ENCODE results near the gene MACF1.
A peak's percentile ranks its signal among the peaks of the same experiment; 100 is the strongest.

The MACF1 gene

DNA sequence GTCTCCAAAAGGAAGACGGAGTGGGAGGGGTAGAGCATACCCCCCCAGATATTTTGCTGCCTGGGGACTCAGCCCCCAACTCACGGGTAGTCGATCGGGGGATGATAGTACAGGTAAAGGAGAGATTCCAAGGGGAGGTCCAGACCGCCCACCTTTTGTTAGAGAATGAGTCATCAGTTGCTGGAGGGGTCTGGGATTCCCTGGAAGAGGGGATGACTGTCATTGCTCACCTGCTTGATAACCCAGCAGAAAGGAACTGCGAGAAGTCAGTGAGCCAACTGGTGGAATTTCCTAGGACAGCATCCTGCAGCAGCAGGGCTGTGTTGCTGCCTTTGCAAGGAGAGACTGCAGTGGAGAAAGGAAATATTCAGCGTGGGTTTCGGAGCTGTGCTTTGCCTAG lies 64.4 kb downstream of the MACF1 start:
- DNase-seq = peak; percentile 24

DNA sequence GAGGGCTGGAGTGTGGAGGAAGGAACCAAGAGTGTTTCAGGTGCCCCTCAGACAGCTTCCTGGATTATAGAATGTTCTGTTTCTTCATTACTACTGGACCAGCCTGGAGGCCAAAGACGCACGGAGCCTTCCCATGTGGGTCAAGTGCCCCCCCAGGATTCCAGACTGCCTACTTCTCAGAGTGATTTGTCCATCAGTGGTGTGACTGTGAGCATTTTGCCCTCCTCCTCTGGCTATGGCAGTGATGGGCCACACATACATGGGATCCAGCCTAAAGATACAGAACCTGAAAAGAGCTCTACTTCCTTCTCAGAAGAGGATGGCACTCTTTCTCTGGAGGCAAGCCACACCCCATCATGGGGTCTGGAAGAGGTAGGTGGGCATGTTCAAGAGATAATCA lies 64.9 kb downstream of the MACF1 start:
- DNase-seq = no peak

DNA sequence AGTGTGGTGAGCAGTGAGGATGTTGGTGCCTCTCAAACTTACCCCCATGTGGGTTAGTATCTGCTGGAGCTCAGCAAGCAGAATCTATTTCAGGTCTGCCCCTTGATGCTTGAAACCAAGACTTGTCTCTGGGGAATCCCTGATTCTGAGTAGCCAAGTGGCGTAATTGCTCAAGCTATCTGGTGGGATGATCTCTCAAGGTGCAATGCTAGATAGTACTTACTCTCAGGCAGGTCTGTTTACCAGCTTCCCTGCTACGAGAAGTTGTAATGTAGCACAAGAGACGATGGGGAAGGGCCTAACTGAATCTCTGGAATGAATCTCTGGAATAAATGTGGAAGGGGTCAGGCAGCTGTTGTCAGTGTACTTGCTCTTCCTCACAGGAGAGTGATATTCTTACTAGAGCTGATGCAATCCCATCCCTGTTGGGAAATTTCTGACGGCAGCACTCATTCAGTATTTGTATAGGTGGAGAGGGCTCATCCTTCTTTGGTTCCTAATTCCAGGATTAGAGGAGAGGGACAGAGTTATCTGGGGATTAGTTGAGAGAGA lies 65.4 kb downstream of the MACF1 start:
- DNase-seq = peak; percentile 26

DNA sequence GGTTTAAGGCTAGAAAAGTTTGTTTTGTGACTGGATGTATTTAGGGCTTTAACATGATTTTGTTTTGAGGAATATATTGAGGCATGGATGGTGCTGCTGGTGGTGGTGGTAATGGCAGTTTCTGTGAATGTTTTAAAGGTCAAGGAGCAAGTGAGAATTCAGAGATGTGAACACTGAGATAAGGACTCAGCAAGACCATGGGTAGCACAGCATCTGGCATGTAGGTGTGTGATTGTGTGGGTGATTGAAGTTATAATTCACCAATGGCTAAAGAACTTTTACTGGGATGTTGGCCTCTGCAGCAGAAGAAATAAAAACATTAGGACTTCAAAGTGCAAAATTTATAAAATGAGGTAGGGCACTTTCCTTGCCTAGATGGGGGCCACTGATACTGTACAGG lies 65.9 kb downstream of the MACF1 start:
- no peak for DNase-seq

DNA sequence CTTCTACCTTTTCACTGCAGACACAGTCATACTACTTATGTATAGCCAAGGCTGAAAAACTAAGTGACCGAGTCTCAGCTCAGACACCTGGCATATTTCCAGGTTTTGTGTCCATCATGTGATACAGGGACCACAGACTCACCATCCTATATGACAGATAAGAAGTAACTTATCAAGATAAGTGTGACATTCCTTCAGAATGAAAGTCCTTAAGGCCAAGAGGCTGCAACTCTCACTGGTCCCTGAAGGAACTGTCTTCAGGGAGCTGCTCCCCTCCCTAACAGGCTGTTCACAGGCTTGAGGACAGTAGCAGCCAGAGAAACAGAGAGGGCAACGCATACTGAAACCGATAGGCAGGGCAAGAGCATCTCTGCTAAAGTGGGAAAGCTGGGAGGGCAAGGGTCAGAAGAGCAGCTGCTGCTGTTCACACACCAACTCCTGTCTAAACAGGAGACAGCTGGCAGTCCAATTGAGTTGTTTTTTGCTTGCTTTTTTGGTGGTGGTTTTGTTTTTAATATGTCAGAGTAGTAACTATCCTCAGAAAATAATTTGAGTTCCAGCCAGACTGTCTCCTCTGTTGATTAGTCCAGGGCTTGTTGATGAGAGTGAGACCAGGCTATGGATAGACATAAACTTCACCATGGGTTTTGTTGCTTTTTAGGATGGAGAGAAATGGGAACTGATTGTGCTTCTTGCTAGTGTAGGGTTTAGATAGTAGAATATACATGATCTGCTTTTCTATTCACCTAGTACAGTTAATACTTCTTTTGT lies 67.7 kb downstream of the MACF1 start:
- peak; percentile 51 for DNase-seq

DNA sequence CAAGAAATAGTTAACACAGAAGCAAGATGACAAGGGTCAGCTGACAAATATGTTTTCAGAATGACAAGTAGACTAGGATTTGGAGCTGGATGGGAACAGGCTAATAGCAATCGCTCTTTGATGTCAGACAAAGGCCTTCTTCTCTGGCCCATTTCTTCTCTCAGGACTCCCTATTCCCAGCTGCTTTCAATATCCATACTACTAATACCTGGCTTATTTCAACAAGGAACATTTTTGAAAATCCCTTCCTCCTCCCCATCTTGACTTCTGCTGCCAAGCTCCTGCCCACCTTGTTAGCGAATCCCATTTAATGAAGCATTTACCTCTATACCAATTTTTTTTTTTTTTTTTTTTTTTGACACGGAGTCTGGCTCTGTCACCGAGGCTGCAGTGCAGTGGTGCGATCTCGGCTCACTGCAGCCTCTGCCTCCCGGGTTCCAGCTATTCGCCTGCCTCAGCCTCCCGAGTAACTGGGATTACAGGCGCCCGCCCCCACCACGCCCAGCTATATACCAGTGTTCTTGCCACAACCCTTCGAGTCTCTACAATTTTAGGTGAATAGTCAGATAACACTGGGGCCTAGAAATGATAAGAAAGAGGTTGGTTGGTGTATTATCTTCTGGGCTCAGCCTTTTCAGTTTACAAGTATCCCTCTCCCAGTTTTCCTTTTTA lies 68.4 kb downstream of the MACF1 start:
- peak; percentile 23 for DNase-seq

DNA sequence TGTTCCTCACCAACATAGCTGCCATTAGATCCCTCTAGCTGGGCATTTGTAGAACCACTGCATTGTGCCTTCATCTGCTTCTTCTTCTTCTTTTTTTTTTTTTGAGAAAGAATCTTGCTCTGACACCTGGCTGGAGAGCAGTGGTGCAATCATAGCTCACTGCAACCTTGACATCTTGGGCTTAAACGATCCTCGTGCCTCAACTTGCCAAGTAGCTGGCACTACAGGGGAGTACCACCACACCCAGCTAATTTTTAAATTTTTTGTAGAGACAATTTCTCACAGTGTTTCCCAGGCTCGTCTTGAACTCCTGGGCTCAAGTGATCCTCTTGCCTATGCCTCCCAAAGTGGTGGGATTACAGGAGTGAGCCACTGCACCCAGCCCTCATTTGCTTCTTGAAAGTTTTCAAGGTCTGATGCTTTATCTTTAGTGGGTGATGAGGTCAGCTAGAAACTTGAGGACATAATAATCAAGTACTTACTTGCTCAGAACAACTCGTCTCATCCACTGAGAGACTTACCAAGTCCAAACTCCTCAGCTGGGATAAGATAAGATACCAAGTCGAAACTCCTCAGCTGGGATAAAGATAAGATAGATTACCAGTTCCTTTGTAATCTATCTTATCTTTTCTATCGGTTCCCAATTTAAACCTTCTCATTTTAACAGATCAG lies 71.5 kb downstream of the MACF1 start:
- no peak for DNase-seq

DNA sequence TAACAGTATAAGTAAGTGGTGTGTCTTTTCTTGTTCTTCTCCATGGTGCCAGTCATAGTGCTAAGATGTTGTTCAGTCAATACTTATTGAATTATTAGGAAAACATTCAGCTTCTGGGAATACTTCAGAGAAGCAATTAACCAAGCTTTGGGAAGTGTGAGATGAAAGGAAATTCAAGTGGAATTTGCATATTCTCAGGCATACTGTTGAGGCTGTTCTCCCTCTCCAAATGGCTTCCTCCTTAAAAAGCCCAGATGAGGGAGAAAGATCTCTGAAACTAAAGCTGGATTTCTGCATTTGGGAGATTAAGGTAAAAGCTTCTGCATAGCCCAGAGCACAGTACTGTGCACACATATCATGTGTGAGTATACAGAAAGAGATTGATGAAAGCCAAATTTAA lies 73.4 kb downstream of the MACF1 start:
- DNase-seq = no peak

DNA sequence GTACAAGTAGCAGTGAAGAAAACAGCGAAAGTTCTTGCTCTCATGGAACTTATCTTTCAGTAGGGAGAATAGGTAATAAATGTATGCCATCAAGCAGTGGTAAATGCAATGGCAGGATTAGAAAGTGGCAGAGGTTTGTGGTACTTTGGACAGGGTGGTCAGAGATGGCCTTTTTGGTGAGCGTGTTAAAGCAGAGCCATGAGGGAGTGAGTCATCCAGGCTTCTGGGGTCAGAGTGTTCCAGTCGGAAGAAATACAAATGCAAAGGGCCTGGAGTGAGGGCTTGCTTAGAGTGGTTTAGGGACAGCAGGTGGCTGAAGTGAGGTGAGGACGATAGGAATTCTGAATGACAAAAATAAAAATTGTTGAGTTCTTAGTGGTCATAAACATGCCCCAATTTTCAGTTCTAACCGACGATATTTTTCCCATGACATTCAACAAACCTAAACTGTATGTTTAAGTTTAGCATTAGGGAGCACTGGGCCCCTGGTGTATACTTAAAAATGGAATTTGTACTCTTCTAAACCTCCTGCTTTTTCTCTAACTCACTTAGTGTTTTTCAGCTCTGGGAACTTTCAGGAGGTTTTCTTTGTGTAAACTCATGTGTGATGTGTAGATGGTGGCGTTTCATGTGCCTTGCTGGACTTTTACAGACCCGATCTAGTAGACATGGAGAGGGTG lies 78.2 kb downstream of the MACF1 start:
- no peak for DNase-seq

DNA sequence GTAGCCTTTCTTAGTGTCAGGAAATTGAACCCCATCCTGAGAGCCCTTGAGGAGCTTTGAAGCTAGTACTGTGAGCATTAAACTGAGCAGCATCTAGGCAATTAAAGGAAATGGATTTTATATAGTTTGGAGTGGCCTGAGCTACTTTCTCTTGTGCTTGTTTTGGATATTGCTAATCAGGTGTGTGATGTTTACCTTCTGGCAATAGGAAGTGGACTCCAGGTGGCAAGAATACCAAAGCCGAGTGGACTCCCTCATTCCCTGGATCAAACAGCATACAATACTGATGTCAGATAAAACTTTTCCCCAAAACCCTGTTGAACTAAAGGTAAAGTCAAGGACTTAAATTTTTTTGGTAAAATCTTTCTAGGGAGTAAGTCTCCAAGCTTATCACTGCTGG lies 79.4 kb downstream of the MACF1 start:
- no peak for DNase-seq

DNA sequence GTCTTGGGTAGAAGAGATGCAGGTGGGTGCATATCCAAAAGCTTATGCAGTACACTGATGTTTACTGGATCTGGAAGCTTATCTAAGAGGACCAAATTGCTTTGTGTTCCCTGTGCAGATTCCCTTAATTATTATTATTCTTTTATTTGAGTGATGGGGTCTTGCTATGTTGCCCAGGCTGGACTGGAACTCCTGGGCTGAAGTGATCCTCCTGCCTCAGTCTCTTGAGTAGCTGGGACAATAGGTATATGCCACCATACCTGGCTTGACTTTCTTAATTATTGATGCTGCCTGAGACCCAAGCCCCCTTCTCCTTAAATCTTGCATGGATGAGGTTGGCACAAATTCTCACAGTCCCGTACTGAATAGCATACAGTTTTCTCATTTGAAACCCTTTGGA lies 83.0 kb downstream of the MACF1 start:
- DNase-seq = no peak

DNA sequence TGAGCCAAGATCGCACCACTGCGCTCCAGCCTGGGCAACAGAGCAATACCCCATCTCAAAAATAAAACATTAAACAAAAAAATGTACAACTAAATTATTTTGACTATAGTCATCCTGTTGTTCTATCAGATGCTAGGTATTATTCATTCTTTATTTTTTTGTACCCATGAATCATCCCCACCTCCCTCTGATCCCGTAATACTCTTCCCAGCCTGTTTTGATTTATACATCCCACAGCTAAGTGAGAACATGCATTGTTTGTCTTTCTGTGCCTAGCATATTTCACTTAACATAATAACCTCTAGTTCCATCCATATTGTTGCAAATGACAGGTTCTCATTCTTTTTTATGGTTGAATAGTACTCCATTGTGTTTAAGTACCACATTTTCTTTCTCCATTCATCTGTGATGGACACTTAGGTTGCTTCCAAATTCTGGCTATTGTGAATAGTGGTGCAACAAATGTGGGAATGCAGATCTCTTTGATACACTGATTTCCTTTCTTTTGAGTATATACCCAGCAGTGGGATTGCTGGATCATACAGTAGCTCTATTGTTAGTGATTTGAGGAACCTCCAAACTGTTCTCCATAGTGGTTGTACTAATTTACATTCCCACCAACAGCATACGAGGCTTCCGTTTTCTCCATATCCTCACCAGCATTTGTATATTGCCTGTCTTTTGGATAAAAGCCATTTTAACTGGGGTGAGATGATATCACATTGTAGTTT lies 84.4 kb downstream of the MACF1 start:
- no peak for DNase-seq

DNA sequence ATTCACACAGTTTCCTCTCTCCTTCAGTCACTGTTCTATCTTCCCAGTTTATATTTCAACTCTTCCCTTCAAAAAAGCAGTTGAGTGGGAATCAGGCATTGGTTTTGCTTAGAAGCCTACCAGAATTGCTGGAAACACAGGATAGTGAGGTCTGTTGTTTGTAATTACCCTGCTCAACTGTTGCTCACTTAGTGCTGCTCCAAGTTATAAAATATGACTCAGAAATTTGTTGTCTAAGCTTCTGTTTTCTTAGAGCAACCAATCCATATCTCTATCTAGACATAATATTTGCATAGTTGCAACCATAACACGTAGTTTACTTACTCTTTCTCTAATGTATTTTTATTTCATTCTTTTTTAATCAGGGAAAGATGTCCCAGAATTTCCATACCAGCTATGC lies 87.9 kb downstream of the MACF1 start:
- DNase-seq = no peak

DNA sequence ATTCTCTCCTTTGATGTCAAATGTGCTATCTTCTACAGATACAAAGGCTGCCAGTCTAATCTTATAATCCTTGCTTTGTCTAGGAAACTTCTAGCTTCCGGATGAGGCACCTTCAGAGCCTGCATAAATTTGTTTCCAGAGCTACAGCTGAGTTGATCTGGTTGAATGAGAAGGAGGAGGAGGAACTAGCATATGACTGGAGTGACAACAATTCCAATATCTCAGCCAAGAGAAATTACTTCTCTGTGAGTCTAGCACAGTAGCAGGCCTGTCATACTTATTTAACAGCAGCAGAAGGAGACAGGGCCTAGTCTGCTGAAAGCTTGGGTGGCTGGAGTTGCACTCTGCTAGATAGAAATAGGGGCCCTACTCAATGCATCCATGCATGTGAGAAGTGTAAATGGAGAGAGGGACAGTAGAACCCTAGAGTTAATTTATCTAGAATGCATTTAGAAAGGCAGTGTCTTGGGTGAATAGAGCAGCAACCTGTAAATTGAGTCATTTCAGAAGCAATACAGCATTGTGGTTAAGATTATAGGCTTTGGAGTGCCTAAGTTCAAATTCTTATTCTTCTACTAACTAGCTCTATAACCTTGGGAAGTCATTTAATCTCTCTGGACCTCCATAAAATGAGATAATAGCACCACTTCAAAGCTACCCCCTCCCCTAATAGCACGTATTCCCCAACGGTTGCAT lies 89.0 kb downstream of the MACF1 start:
- no peak for DNase-seq

DNA sequence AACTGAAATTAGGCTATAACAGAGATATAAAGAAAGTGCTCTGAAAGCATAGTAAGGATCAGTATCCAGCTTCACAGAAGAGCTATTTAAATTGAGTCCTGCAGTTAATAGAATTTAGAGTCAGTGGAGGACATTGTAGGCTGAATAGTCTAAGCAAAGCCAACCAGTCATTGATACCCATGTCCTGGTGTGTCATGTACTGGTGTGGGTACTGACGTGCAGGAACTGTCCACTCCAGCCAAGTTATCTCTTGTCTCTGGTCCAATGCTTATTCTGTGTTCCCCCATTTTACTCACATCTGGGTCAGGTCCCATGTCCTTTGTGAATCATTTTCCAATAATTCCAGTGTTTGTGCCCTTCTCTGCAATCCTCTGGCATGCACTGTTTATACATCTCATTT lies 90.0 kb downstream of the MACF1 start:
- no peak for DNase-seq

DNA sequence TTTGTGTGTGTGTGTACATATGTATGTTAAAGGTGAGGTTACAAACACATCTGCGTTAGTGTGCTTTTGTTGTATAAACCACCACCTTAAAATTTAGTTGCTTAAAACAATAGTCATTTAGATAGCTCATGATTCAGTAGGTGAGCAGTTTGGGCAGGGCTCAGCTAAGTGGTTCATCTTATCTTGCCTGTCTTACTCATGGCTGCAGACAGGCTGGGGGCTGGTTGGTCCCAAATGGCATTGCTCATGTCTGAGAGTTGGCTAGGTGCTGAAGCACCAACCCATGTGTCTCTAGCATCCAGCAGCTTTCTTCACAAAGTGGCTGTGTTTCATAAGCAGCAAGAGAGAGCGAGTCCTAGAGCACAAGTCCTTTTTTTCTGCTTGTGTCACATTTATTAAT lies 91.4 kb downstream of the MACF1 start:
- no peak for DNase-seq

DNA sequence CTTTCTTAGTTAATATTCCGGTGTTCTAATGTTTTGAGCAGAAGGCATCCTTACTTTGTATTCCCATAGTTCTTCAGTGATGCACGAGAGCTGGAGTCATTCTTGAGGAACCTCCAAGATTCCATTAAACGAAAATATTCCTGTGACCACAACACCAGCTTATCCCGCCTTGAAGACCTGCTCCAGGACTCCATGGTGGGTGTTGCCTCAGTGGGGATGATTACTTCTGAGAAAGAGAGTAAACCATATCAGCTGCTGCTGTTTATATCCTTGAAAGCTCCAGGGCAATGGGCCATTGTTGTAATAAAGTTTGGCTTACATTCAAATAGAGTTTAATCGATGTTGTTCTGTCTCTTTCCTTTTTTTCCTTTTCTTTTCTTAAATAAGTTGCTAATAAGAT lies 93.1 kb downstream of the MACF1 start:
- no peak for DNase-seq

DNA sequence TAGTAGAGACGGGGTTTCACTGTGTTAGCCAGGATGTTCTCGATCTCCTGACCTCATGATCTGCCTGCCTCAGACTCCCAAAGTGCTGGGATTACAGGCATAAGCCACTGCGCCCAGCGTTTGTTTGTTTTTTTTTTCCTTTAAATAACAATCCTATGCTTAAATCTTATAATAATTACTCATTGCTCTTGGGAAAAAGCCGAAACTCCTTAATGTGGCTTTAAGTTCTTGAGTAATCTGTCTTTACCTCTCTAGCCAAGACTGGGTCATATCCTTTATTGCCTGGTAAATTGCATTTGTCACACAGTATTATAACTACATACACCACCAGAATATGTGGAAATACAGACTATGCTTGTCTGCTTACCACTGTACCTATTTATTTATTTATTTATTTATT lies 97.1 kb downstream of the MACF1 start:
- no peak for DNase-seq

DNA sequence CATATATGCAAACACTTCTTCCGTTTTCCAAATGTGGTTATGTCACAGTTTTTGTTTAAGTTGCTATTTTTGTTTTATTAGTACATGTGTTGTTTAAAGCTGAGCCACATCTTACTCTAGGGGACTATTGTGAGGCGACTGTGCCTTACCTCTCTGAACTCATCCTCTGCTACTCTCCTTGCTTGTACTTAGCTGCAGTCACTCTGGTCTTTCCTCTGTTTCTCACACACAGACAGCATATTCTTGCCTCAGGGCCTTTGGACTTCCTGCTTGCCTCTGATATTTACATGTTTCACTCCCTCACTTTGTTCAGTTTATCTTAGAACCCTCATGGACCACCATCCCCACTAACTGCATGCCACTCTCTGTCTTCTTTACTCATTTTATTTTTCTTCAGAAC lies 101.1 kb downstream of the MACF1 start:
- no peak for DNase-seq

DNA sequence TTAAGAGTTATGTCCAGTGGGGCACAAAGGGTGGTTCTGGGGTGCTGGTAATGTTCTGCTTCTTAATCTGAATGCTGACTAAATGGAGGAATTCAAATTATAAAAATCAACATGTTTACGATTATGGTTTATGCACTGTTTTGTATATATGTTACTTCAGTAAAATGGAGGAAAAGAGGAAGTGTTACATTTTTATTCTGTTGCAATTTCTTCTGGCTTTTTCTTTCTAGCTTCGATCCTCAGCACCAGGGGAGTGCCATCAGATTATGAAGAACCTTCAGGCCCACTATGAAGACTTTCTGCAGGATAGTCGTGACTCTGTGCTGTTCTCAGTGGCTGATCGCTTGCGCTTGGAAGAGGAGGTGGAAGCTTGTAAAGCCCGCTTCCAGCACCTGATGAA lies 105.5 kb downstream of the MACF1 start:
- no peak for DNase-seq

DNA sequence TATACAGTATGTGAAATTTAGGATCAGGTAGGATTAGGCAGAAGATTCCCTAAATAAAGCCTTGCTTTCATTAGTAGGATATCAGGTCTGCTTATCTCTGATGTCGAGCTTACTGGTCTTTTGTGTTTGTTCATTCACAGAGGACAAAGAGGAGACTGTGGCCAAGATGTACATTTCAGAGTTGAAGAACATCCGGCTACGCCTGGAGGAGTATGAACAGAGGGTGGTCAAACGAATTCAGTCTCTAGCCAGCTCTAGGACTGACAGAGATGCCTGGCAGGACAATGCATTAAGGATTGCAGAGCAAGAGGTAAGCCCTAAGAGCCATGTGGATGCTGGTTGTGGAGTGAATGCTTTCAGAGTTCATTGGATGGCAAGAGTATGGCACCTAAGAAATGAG lies 106.2 kb downstream of the MACF1 start:
- peak; percentile 25 for DNase-seq

DNA sequence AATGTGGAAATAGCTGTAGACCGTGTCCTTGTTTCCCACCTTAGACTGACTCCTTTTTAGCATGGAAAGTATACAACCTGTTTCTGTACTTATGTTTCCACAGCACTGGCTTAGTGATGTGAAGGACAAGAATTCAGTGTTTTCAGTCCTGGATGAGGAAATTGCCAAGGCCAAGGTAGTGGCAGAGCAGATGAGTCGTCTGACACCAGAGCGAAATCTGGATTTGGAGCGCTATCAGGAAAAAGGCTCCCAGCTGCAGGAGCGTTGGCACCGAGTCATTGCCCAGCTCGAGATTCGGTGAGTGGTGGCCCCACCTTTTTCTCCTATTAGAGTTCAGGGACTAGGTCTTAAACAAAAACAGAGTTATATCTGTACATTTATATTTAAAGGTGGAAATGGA lies 112.6 kb downstream of the MACF1 start:
- no peak for DNase-seq

Measured in retina (tissue), 1 donor.